ENCODE data around the gene C1R.

C1R gene

GRCh38 chr12:7106082-7106481 is 13.8 kb upstream of the C1R start:
- no peak overlapping the region for H3K9ac ChIP-seq
- H3K9me3 ChIP-seq (replicated peaks in 1 of 11), result peaks cover 14 to 26% (median 22%) of the 10 kb centered on the region in 11 experiments
- H4K20me1 ChIP-seq, result peaks cover 0 to 11% (median 0%) of the 10 kb centered on the region in 11 experiments; a peak in 3 of 22 replicates
- TF ChIP-seq Cebpa-rat (IDR thresholded peaks at IDR 0.05), result no peak
- no peak overlapping the region for H3K4me2 ChIP-seq
- H3K27me3 ChIP-seq, result no peaks in the 10 kb centered on the region
- no peak overlapping the region for H3K27ac ChIP-seq
- peaks cover 18 to 39% (median 23%) of the 10 kb centered on the region in 10 experiments for H3K4me1 ChIP-seq
- H3K4me3 ChIP-seq, result no peak overlapping the region
- peaks cover 4 to 56% (median 33%) of the 10 kb centered on the region in 11 experiments; a peak in 20 of 22 replicates for H3K36me3 ChIP-seq

GRCh38 chr12:7103837-7104584 is 11.8 kb upstream of the C1R start:
- H4K20me1 ChIP-seq, result peaks cover 0 to 16% (median 0%) of the 10 kb centered on the region in 11 experiments; a peak in 3 of 22 replicates
- H3K4me3 ChIP-seq, result no peak overlapping the region
- no peaks in the 10 kb centered on the region for H3K27me3 ChIP-seq
- peaks cover 4 to 69% (median 42%) of the 10 kb centered on the region in 11 experiments; a peak in 21 of 22 replicates for H3K36me3 ChIP-seq
- no peak overlapping the region for H3K9ac ChIP-seq
- H3K4me2 ChIP-seq, result no peak overlapping the region
- no peak for TF ChIP-seq Cebpa-rat (IDR thresholded peaks at IDR 0.05)
- no peak overlapping the region for H3K27ac ChIP-seq
- H3K4me1 ChIP-seq, result peaks cover 8 to 31% (median 18%) of the 10 kb centered on the region in 10 experiments
- peaks cover 14 to 26% (median 22%) of the 10 kb centered on the region in 11 experiments for H3K9me3 ChIP-seq (replicated peaks in 1 of 11)

GRCh38 chr12:7102582-7102981 is 10.3 kb upstream of the C1R start:
- H3K36me3 ChIP-seq, result peaks cover 4 to 76% (median 51%) of the 10 kb centered on the region in 11 experiments; a peak in 21 of 22 replicates
- no peaks in the 10 kb centered on the region for H3K27me3 ChIP-seq
- peaks cover 0 to 28% (median 8%) of the 10 kb centered on the region in 10 experiments; a peak in 16 of 20 replicates for H3K4me1 ChIP-seq
- no peak overlapping the region for H3K4me3 ChIP-seq
- H4K20me1 ChIP-seq, result peaks cover 0 to 16% (median 0%) of the 10 kb centered on the region in 11 experiments; a peak in 3 of 22 replicates
- peaks cover 14 to 26% (median 22%) of the 10 kb centered on the region in 11 experiments for H3K9me3 ChIP-seq (replicated peaks in 1 of 11)
- H3K27ac ChIP-seq, result no peak overlapping the region
- no peak overlapping the region for H3K9ac ChIP-seq
- TF ChIP-seq Cebpa-rat (IDR thresholded peaks at IDR 0.05), result no peak
- H3K4me2 ChIP-seq, result peak overlapping the region in 2 of 11 experiments; percentile 2 to 4; a peak in 1 of 22 replicates

GRCh38 chr12:7101694-7102131 is 9.5 kb upstream of the C1R start:
- peaks cover 4 to 76% (median 45%) of the 10 kb centered on the region in 11 experiments; a peak in 21 of 22 replicates for H3K36me3 ChIP-seq
- peaks cover 11 to 20% (median 16%) of the 10 kb centered on the region in 11 experiments for H3K9me3 ChIP-seq (replicated peaks in 1 of 11)
- no peak overlapping the region for H3K4me2 ChIP-seq
- TF ChIP-seq Cebpa-rat (IDR thresholded peaks at IDR 0.05), result no peak
- H3K27ac ChIP-seq, result no peak overlapping the region
- peaks cover 0 to 16% (median 0%) of the 10 kb centered on the region in 11 experiments; a peak in 3 of 22 replicates for H4K20me1 ChIP-seq
- no peak overlapping the region for H3K4me3 ChIP-seq
- peaks cover 0 to 19% (median 7%) of the 10 kb centered on the region in 10 experiments; a peak in 10 of 20 replicates for H3K4me1 ChIP-seq
- H3K9ac ChIP-seq, result no peak overlapping the region
- H3K27me3 ChIP-seq, result no peaks in the 10 kb centered on the region

GRCh38 chr12:7101047-7101693 is 8.9 kb upstream of the C1R start:
- H3K36me3 ChIP-seq, result peaks cover under 1 to 74% (median 40%) of the 10 kb centered on the region in 11 experiments; a peak in 21 of 22 replicates
- H3K27ac ChIP-seq, result no peak overlapping the region
- H3K27me3 ChIP-seq, result no peaks in the 10 kb centered on the region
- peaks cover 0 to 16% (median 0%) of the 10 kb centered on the region in 11 experiments; a peak in 3 of 22 replicates for H4K20me1 ChIP-seq
- H3K9me3 ChIP-seq (replicated peaks in 1 of 11), result peaks cover 5 to 15% (median 11%) of the 10 kb centered on the region in 11 experiments
- H3K4me1 ChIP-seq, result peaks cover 0 to 19% (median 7%) of the 10 kb centered on the region in 10 experiments; a peak in 10 of 20 replicates
- H3K4me3 ChIP-seq, result no peak overlapping the region
- no peak overlapping the region for H3K4me2 ChIP-seq
- TF ChIP-seq Cebpa-rat (IDR thresholded peaks at IDR 0.05), result no peak
- H3K9ac ChIP-seq, result no peak overlapping the region

GRCh38 chr12:7100239-7100638 is 8.0 kb upstream of the C1R start:
- TF ChIP-seq Cebpa-rat (IDR thresholded peaks at IDR 0.05), result no peak
- peaks cover 0 to 5% (median 2%) of the 10 kb centered on the region in 11 experiments; a peak in 11 of 22 replicates for H3K9me3 ChIP-seq (replicated peaks in 1 of 11)
- H3K27ac ChIP-seq, result no peak overlapping the region
- peaks cover 0 to 19% (median 7%) of the 10 kb centered on the region in 10 experiments; a peak in 10 of 20 replicates for H3K4me1 ChIP-seq
- H3K9ac ChIP-seq, result no peak overlapping the region
- no peak overlapping the region for H3K4me3 ChIP-seq
- no peak overlapping the region for H3K4me2 ChIP-seq
- H3K27me3 ChIP-seq, result no peaks in the 10 kb centered on the region
- H4K20me1 ChIP-seq, result peaks cover 0 to 16% (median 0%) of the 10 kb centered on the region in 11 experiments; a peak in 3 of 22 replicates
- peaks cover 0 to 67% (median 32%) of the 10 kb centered on the region in 11 experiments; a peak in 16 of 22 replicates for H3K36me3 ChIP-seq

- Histone ChIP-seq H3K4me3 (no peak overlapping the region), H3K9ac (no peak overlapping the region)
- TF ChIP-seq Cebpa-rat (IDR thresholded peaks at IDR 0.05), result no peak
Observed at GRCh38 chr12:7099290-7099996, 7.2 kb upstream of the C1R start.

GRCh38 chr12:7096979-7097378 is 4.7 kb upstream of the C1R start:
- Histone ChIP-seq H3K27ac (no peak overlapping the region), H3K9ac (peak overlapping the region in 1 of 11 experiments; percentile 2; a peak in 1 of 22 replicates), H3K4me2 (no peak overlapping the region), H4K20me1 (peaks cover 0 to 10% (median 0%) of the 10 kb centered on the region in 11 experiments; a peak in 1 of 22 replicates), H3K4me3 (no peak overlapping the region), H3K4me1 (peaks cover 4 to 27% (median 5%) of the 10 kb centered on the region in 10 experiments; a peak in 19 of 20 replicates), H3K36me3 (peaks cover 0 to 34% (median 13%) of the 10 kb centered on the region in 11 experiments; a peak in 15 of 22 replicates), H3K9me3 (replicated peaks in 1 of 11) (no peaks in the 10 kb centered on the region), H3K27me3 (no peaks in the 10 kb centered on the region)
- no peak for TF ChIP-seq Cebpa-rat (IDR thresholded peaks at IDR 0.05)

More at GRCh38 chr12:7099290-7099996, 7.2 kb upstream of the C1R start:
- no peaks in the 10 kb centered on the region for H3K27me3 ChIP-seq
- peaks cover 0 to 19% (median 7%) of the 10 kb centered on the region in 10 experiments; a peak in 10 of 20 replicates for H3K4me1 ChIP-seq
- no peaks in the 10 kb centered on the region for H3K9me3 ChIP-seq (replicated peaks in 1 of 11)
- H3K4me2 ChIP-seq, result peak overlapping the region in 3 of 11 experiments; percentile 37 to 76 (median 49); a peak in 5 of 22 replicates
- H3K36me3 ChIP-seq, result peaks cover 0 to 59% (median 24%) of the 10 kb centered on the region in 11 experiments; a peak in 16 of 22 replicates
- no peak overlapping the region for H3K27ac ChIP-seq
- H4K20me1 ChIP-seq, result peaks cover 0 to 16% (median 0%) of the 10 kb centered on the region in 11 experiments; a peak in 3 of 22 replicates

Measured in BLaER1 treated with 17β-estradiol and CSF1 and Interleukin-3, amounts not matched to agents 10 nM and 100 nM (cell line).